Measurements from ENCODE around the gene LAIR2.

Gene LAIR2

DNA sequence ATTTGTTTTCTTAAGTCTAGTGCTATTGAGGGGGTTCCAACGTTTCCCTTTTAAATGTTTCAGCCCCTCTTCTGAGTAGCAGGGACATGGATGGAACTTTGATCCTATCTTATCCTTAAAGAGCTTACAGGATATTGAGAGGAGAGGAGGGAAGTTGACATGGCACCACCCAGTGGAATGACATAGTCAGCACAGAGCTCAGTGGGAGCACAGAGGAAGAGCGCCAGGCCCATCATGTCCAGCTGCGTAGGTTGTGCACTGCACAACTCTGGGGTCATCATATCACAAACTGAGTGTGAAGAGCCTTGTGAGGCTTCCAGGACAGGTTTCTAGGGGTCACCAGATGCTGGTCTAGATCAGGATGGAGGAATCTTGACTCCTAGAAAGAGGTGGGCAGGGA is 25.0 kb upstream of the LAIR2 start:
- no peak overlapping the region for H3K4me3 ChIP-seq (ENCODE audit: low read depth, low read length)
- no peak for DNase-seq (ENCODE audit: low read depth)
- TF ChIP-seq POLR2A (IDR thresholded peaks at IDR 0.05; ENCODE audit: extremely low read depth, insufficient read length) (no peak), CTCF (IDR thresholded peaks at IDR 0.05; ENCODE audit: low read depth, low read length) (no peak), MYC (IDR thresholded peaks at IDR 0.05; ENCODE audit: low read depth, low read length) (no peak)
- TF ChIP-seq, protein P1, sequence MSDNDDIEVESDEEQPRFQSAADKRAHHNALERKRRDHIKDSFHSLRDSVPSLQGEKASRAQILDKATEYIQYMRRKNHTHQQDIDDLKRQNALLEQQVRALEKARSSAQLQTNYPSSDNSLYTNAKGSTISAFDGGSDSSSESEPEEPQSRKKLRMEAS (IDR thresholded peaks at IDR 0.05; ENCODE audit: low read depth, low read length) = no peak

DNA sequence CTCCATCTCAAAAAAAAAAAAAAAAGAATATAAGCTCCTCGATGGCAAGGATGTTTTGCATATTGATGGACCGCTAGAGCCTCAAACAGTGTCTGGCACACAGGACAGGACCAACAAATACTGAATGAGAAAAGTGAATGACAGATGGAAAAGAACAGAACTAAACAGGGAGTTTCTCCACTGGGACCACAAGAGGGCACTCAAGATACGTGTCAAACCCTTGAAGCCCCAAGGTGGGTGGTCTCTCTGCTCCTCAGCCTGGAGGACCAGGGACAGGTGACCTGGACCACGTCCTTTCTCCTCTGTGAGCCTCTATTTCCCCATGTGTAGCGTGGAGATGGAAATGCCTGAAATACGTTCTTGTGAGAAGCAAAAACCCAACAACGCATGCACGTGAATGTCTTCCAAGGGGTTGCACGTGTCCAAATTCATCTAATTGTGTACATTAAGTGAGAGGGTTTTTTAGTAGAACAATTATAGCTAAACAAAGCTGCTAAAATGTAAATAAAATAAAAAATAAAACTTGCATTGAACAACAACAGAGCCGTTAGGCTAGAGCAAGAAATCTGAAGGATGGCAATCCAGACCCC is 23.9 kb upstream of the LAIR2 start:
- H3K4me3 ChIP-seq (ENCODE audit: low read depth, low read length) = no peak overlapping the region
- TF ChIP-seq POLR2A (IDR thresholded peaks at IDR 0.05; ENCODE audit: extremely low read depth, insufficient read length) = no peak
- TF ChIP-seq CTCF (IDR thresholded peaks at IDR 0.05; ENCODE audit: low read depth, low read length) = peak; percentile 46
- DNase-seq (ENCODE audit: low read depth) = peak; percentile 53

DNA sequence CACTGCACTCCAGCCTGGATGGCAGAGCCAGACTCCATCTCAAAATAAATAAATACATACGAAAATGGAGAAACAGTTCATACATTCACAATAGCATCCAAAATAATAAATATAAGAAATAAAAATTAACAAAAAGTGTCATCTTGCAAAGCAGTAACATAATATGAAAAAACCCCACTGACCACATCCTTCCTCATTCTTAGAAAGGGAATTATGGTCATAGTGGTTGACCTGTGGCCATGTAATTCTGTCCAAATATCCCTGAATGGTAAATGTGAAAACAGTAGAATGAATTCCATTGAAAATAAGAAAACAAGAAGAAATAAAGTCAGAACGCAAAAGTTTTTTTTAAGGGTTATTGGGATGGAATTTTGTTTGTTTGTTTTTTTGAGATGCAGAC is 22.6 kb upstream of the LAIR2 start:
- H3K4me3 ChIP-seq (ENCODE audit: low read depth, low read length) = no peak overlapping the region
- peak; percentile 43 for DNase-seq (ENCODE audit: low read depth)
- TF ChIP-seq POLR2A (IDR thresholded peaks at IDR 0.05; ENCODE audit: extremely low read depth, insufficient read length) (no peak), MYC (IDR thresholded peaks at IDR 0.05; ENCODE audit: low read depth, low read length) (no peak)

DNA sequence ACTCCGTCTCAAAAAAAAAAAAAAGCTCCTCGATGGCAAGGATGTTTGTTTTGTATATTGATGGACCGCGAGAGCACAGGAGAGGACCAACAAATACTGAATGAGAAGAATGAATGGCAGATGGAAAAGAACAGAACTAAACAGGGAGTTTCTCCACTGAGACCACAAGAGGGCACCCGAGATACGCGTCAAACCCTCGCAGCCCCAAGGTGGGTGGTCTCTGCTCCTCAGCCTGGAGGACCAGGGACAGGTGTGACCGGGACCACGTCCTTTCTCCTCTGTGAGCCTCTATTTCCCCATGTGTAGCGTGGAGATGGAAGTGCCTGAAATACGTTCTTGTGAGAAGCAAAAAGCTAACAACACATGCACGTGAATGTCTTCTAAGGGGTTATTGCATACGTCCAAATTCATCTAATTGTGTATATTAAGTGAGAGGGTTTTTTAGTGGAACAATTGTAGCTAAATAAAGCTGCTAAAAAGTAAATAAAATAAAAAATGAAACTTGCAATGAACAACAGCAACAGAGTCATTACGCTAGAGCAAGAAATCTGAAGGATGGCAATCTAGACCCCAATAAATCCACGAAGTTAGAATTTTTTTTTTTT is 21.2 kb upstream of the LAIR2 start:
- peak; percentile 53 for DNase-seq (ENCODE audit: low read depth)
- H3K4me3 ChIP-seq (ENCODE audit: low read depth, low read length) = no peak overlapping the region

GRCh38 chr19:54482889-54483288 is 19.7 kb upstream of the LAIR2 start:
- H3K4me3 ChIP-seq (ENCODE audit: low read depth, low read length) = no peak overlapping the region
- DNase-seq (ENCODE audit: low read depth) = peak; percentile 45
- TF ChIP-seq MYC (IDR thresholded peaks at IDR 0.05; ENCODE audit: low read depth, low read length) (no peak), POLR2A (IDR thresholded peaks at IDR 0.05; ENCODE audit: extremely low read depth, insufficient read length) (no peak), CTCF (IDR thresholded peaks at IDR 0.05; ENCODE audit: low read depth, low read length) (no peak)
- TF ChIP-seq, protein P1 (IDR thresholded peaks at IDR 0.05; ENCODE audit: low read depth, low read length) = no peak

More for the DNA sequence above, 21.2 kb upstream of the LAIR2 start:
- peak; percentile 46 for TF ChIP-seq CTCF (IDR thresholded peaks at IDR 0.05; ENCODE audit: low read depth, low read length)
- no peak for TF ChIP-seq POLR2A (IDR thresholded peaks at IDR 0.05; ENCODE audit: extremely low read depth, insufficient read length)
- TF ChIP-seq, protein P1 (IDR thresholded peaks at IDR 0.05; ENCODE audit: low read depth, low read length) = no peak
- TF ChIP-seq MYC (IDR thresholded peaks at IDR 0.05; ENCODE audit: low read depth, low read length) = no peak

GRCh38 chr19:54484451-54484850 is 18.2 kb upstream of the LAIR2 start:
- DNase-seq (ENCODE audit: low read depth) = no peak
- H3K4me3 ChIP-seq (ENCODE audit: low read depth, low read length) = no peak overlapping the region
- no peak for TF ChIP-seq POLR2A (IDR thresholded peaks at IDR 0.05; ENCODE audit: extremely low read depth, insufficient read length)
- TF ChIP-seq MYC (IDR thresholded peaks at IDR 0.05; ENCODE audit: low read depth, low read length) = no peak
- no peak for TF ChIP-seq CTCF (IDR thresholded peaks at IDR 0.05; ENCODE audit: low read depth, low read length)
- TF ChIP-seq, protein P1 (IDR thresholded peaks at IDR 0.05; ENCODE audit: low read depth, low read length) = no peak

Measured in NB4 (cell line).